Activated CD4-positive, alpha-beta T cell treated with anti-CD3 and anti-CD28 coated beads, Interleukin-10, Interleukin-2, amounts not matched to agents 100 ng/mL and 50 ng/mL, durations not matched to agents 16 hours and 8 hours (primary cell): ENCODE results near the gene BPIFB3.
"Not testable (repeated sequence)": the region's sequence is repeated elsewhere in the genome, so short reads cannot be mapped to it uniquely, and the experiment has no call there.

ENCODE experiments used
- DNase-seq: peaks from one replicate; pipeline ENCODE4 v3.0.0-alpha.2; 2020

Gene BPIFB3

GRCh38 chr20:33092361-33092760 is 38.7 kb downstream of the BPIFB3 start:
- DNase-seq = no peak

DNA sequence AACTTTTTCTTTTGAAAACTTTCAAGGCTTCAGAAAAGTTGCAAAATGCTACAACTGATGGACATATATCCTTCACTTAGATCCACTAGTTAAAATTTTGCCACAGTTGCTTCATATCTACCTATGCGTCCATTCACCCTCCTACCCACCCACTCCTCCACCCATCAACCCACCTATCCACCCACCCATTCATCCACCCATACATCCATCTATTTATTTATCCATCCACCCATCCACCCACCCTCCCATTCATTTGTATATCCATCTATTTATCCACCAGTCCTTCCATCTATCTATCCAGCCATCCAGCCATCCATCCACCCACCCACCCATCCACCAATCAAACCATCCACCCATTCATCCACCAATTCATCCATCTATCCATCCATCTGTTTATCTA is 39.4 kb downstream of the BPIFB3 start:
- no peak for DNase-seq

DNA sequence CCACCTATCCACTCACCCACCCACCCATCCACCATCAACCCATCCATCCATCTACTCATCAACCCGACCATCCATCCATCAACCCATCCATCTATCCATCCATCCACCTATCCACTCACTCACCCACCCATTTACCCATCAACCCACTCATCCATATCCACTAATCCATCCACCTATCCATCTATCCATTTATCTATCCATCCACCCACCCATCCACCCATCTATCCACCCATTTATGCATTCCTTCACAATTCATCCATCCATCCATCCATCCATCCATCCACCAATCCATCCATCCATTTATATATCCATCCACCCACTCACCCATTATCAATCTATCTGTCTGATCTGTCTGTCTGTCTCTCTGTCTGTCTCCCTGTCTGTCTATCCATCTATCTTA is 39.9 kb downstream of the BPIFB3 start:
- no peak for DNase-seq

GRCh38 chr20:33095249-33095648 is 41.5 kb downstream of the BPIFB3 start:
- no peak for DNase-seq

DNA sequence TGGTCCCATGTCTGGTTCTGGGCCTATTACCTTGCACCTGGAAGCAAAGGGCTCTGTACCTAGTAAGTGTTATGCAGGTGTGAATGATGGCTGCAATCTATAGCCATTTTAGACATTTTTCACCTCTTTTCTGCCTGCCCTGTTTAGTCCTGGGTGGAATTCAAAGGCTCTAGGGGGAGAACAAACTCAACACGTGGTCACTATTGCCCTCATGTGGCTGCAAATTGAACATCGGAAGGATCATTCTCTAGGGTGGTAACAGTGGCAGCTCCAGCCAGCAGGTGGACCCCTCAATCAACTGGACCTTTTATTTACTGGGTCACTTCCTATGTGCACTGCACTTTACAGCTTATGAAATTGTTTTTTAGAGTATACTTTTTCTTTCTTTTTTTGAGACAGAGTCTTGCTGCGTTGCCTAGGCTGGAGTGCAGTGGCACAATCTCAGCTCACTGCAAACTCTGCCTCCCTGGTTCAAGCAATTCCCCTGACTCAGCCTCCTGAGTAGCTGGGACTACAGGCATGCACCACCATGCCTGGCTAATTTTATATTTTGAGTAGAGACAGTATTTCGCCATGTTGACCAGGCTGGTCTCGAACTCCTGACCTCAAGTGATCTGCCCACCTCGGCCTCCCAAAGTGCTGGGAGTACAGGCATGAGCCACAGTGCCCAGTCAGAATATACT is 42.3 kb downstream of the BPIFB3 start:
- peak; percentile 59 for DNase-seq

GRCh38 chr20:33097001-33097400 is 43.3 kb downstream of the BPIFB3 start:
- no peak for DNase-seq

DNA sequence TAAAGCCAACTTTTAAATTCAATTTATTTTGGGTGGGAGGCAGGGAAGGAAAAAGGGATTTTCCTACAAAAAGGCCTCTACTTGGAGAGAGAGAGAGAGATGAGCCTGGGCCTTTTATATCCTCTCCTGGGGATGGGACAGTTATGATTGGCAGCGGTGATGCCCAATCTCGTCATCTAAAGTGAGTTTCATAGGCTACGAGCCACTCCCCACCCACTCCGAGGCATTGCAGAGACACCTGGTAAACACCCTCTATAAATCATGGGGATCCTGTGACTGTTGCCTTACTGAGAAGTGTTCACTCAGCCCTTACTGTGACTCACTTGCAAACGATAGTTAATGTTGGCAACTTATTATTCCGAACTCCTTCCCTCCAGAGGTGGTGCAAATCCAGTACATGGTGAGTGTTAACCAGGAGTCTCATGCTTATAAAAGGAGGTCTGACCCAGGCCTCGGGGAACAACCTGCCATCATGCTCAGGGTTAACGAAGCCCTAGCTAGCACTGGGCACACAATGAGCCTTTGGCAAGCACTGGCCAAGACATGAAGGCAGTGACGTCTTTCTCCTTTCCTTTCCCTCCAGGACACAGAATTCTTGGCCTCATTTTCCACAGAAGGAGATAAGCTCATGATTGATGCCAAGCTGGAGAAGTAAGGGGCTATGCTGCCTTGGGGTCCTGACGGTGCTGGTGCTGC is 46.3 kb downstream of the BPIFB3 start:
- DNase-seq = no peak

DNA sequence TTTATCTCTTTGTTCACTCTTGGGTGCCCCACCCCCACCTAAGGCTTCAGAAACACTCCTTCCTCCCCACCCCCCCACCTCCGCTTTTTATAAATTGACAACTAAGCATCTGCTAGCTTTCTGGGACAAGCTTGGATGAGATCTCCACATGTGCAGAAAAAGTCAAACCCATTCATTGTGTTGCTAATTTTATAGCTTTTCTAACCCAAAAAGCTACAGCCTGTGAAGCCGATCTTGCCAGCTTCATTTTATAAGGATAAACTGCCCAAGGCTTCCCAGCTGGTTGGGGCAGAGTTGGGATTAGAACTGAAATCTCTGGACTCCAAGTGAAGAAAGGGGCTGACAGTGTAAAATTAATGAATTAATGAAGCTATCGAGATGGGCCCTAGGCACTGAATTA is 49.9 kb downstream of the BPIFB3 start:
- no peak for DNase-seq

GRCh38 chr20:33104336-33104735 is 50.6 kb downstream of the BPIFB3 start:
- DNase-seq = no peak

GRCh38 chr20:33105316-33105924 is 51.7 kb downstream of the BPIFB3 start:
- DNase-seq = no peak

GRCh38 chr20:33106058-33106620 is 52.4 kb downstream of the BPIFB3 start:
- DNase-seq = not testable (repeated sequence)

DNA sequence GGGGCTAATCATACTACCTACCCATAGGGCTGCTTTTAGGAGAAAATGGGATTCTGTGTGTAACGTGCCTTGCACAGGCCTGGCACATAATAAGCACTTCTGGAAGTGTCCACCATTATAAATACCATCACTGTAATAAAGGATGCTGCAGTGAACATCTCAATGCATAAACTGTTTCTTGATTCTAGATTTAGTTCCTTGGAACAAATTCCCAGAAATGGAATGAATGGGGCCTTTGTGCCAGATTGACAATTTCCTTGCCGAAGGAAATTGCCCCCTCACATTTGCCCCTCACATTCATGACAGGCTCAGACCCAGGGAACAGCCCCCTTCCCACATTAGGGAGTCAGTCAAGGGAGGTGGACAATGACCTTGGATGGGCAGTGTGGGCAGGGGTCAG is 55.0 kb downstream of the BPIFB3 start:
- DNase-seq = no peak

DNA sequence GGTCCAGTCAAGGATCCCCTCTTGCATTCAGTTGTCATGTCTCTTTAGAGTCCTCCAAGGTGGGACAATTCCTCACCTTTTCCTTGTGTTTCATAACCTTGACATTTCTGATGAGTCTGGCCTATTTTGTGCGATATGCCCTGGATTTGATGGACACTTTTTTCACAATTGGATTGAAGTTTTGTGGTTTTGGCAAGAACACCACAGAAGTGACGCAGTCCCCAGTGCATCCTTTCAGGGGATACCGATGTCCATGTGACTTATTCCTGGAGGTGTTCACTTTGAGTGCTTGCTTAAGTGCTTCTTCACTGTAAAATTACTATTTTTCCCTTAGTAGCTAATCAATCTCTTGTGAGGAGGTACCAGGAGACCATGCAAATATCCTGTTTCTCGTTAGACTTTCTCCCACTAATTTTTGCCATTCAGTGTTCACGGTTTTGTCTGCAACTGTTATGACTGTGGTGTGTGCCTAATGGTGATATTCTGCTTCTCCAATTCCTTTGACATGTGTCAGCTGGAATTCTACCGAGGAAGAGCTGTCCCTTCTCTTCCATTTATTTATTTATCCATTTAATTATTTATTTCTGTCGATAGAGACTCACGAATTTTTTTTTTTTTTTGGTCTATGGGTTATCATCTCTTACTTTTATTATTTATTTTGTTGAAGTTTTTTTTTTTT is 56.6 kb downstream of the BPIFB3 start:
- no peak for DNase-seq

GRCh38 chr20:33111306-33111705 is 57.6 kb downstream of the BPIFB3 start:
- DNase-seq = no peak

GRCh38 chr20:33112547-33113386 is 59.1 kb downstream of the BPIFB3 start:
- DNase-seq = no peak

DNA sequence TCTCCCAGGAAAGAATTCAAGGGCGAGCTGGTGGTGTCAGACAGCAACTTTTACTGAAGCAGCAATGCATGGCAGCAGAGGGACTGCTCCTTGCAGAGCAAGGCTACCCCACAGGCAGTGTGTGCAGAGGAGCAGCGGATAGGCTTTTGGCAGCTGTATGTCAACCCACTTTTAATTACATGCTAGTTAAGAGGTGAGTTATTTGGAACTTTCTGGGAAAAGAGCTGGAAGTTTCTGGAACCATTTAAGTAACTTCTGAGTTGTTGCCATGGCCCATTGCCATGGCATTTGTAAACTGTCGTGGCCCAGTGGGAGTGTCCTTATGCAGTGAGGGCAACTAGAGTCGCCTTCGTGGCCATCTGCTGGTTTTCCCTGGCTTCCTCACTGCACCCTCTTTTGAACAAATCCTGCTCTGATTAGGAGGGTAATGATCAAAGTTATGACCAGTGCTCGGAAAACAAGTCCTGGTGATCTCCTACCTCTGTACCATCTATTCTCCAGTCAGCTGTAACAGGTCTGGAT is 59.7 kb downstream of the BPIFB3 start:
- no peak for DNase-seq

DNA sequence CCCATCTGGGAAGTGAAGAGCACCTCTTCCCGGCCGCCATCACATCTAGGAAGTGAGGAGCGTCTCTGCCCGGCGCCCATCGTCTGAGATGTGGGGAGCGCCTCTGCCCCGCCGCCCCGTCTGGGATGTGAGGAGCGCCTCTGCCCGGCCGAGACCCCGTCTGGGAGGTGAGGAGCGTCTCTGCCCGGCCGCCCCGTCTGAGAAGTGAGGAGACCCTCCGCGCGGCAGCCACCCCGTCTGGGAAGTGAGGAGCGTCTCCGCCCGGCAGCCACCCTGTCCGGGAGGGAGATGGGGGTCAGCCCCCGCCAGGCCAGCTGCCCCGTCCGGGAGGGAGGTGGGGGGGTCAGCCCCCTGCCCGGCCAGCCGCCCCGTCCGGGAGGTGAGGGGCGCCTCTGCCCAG is 61.8 kb downstream of the BPIFB3 start:
- not testable (repeated sequence) for DNase-seq

DNA sequence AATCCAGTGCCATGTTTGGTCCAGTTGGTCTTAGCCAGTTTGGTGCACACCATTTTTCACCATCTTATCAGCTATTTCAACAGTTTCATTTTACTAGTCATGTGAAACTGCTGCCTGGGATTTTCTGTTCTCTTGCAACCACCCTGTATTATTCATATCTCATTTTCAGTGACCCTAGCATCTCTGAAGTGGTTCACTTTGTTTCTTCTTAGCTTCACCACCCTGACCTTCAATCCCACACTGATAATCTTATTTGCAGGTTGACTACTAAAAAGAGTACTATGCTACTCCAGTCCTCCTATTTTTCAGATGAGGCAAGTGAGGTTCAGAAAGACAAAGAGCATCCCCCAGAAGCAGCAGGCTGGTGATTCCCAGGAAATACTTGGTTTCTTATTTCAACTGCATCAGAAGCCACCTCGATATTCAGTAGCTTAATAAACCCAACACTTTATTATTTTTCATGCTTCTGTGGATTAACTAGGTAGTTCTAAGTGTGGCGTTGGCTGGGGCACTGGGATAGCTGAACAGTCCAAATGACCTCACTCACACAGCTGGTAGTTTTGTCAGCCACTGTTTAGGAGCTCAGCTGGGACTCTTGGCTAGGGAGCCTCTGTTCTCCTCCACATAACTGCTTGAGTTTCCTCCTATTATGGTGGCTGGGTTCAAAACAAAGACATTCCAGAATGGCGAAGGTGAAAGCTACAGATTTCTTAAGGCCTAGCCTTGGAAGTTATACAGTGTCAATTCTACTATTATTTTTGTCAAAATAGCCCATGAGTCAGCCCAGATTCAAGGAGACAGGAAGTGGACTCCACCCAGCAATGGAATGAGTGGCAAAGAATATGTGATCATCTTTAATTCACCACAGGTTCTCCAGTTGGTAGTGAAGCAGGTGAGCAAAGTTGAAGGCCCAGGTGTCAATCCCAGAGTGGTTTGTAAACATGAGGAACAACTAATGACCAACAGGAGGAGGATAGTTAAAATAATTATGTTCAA is 66.3 kb downstream of the BPIFB3 start:
- DNase-seq = peak; percentile 18

GRCh38 chr20:33120934-33121333 is 67.2 kb downstream of the BPIFB3 start:
- no peak for DNase-seq

DNA sequence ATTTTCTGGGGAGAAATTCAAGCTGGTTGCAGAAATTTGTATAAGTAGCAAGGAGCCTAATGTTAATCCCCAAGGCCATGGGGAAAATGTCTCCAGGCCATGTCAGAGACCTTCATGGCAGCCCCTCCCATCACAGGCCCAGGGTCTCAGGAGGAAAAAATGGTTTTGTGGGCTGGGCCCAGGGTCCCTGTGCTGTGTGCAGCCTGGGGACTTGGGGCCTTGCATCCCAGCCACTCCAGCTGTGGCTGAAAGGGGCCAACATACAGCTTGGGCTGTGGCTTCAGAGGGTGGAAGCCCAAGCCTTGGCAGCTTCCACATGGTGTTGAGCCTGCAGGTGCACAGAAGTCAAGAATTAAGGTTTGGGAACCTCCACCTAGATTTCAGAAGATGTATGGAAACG is 68.6 kb downstream of the BPIFB3 start:
- not testable (repeated sequence) for DNase-seq
